ENCODE data around the gene PAK6.
A peak's percentile ranks its signal among the peaks of the same experiment; 100 is the strongest.

Gene PAK6

DNA sequence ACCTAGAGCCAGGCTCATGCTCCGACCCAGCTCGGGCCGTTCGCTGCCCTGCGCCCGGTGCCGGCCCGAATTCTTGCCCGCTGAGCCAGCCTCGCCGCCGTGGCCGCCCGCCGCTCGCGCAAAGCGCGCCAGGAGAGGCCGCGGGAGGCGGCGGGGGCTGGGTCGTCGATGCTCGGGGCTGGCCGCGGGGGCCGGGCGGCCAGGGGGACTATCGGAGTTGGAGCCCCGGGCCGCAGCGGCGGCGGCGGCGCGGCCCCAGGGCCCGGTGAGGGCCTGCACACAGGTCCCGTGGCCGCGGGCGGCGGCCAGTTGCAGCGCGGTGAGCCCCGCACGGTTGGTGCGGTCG lies 42.9 kb downstream of the PAK6 start:
- Histone ChIP-seq H3K27ac (no peak overlapping the region), H3K4me3 (peak overlapping the region; percentile 70)
- no peak for DNase-seq (ENCODE audit: low spot score)
- TF ChIP-seq, protein P1, sequence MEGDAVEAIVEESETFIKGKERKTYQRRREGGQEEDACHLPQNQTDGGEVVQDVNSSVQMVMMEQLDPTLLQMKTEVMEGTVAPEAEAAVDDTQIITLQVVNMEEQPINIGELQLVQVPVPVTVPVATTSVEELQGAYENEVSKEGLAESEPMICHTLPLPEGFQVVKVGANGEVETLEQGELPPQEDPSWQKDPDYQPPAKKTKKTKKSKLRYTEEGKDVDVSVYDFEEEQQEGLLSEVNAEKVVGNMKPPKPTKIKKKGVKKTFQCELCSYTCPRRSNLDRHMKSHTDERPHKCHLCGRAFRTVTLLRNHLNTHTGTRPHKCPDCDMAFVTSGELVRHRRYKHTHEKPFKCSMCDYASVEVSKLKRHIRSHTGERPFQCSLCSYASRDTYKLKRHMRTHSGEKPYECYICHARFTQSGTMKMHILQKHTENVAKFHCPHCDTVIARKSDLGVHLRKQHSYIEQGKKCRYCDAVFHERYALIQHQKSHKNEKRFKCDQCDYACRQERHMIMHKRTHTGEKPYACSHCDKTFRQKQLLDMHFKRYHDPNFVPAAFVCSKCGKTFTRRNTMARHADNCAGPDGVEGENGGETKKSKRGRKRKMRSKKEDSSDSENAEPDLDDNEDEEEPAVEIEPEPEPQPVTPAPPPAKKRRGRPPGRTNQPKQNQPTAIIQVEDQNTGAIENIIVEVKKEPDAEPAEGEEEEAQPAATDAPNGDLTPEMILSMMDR (IDR thresholded peaks at IDR 0.05) = no peak

DNA sequence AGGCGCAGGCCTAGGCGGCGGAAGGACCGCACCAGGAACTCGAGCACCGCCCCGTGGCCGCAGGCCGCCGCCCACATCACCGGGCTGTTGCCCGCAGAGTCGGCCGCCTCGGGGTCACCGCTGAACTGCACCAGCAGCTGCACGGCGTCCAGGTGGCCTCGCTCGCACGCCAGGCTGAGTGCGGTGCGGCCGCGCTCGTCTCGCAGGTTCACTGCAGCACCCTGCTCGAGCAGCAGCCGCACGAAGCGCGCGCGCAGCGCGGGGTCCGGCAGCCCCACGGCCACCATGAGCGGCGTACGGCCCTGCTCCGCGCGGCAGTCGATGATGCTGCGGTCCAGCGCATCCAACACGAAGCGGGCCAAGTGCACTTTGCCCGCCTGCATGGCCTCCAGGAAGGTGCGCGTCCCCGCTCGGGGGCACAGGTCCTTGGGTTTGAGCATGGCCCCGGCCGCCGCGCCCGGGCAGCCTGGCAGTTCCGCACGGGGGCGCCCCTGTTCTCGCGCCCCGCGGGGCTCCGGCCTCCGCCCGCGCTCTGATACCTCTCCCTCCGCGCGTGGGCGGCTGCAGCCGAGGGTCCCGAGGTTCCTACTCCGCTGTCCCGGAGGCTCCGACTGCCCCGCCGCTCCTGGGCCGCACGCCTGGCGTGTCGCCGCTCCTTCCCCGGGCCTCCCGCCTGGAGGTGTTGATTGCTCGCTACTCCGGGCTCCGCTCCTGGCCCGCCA lies 43.4 kb downstream of the PAK6 start:
- no peak for DNase-seq (ENCODE audit: low spot score)
- peak overlapping the region; percentile 70 for H3K4me3 ChIP-seq
- TF ChIP-seq, protein P1 (IDR thresholded peaks at IDR 0.05) = no peak

DNA sequence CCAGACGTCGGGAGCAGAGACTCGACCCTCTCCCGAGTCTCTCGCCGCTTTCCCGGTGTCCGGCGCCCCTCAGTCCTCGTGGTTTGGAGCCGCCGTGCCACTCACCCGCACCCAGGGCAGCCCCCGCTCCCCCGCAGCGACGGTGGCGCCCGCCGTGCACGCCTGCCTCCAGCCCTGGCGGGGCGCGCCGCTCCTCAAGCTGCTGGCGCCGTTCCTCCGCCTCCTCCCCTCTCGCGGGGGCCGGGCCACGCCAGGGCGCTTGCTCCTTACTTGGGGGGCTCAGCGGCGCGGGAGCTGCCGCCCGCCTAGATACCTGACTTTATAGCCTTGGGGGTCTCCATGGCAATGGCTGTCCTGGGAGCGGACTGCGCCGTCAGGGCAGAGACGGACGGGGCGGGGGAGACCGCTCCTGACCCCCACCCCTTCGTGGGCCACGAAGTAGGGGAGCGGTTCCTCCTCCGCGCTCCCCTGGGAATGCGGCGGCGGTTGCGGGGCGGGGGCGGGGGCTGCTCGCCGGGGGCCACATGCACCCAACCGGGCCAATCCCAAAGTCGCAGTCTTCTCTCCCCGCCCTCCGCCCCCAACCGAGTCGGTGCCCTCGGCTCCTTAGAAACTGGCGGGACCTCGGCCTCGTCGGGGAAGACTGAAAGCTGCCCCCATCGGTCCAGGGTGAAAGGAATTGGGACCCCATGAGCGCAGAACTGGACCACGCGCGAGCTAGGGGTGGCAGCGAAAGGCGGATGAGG lies 44.2 kb downstream of the PAK6 start, which contains the start of gene ANKRD63:
ANKRD63 (minus strand) TSS at position 196 of the 746 bp plus-strand sequence. CDS start 478 bp downstream, outside the sequence.
- DNase-seq (ENCODE audit: low spot score) = no peak
- H3K27ac ChIP-seq = no peak within 1 kb of the TSS
- peak within 1 kb of the TSS; percentile 70 for H3K4me3 ChIP-seq
- TF ChIP-seq, protein P1 (IDR thresholded peaks at IDR 0.05) = no peak

More for the DNA sequence above, 43.4 kb downstream of the PAK6 start:
- no peak overlapping the region for H3K27ac ChIP-seq

DNA sequence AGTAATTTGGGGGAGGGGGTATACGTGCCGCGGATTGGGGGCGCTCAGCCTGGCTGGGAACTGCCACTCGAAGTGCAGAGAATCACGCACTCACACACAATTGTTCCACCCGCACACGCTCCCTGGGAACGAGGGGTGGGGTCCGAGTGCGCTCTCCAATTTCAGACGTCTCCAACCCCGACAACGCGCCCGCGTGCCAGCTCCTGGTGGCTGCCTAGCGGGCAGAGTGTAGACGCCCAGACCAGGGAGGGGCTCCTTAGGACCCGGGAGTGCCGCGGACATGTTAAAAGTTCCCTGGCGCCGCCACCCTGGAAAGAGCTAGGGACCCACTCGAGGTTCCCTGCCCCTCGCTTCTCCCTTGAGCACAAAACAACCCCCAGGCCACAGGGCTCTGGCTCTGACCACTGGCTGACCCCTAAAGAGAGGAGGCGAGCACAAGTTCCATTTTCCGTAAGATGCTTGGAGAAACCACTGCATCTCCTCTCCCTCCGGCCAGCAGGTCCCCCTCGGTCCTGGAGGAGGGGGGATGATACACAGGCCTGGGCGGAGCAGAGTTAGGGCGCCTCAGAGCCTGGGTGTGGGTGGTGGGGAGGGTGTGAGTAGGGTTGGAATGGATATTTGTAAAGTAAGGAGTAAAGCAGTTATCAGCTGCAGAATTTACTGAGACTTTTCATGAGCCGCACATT lies 44.9 kb downstream of the PAK6 start:
- TF ChIP-seq, protein P1 (IDR thresholded peaks at IDR 0.05) = no peak
- no peak for DNase-seq (ENCODE audit: low spot score)
- Histone ChIP-seq H3K27ac (no peak overlapping the region), H3K4me3 (peak overlapping the region; percentile 70)

DNA sequence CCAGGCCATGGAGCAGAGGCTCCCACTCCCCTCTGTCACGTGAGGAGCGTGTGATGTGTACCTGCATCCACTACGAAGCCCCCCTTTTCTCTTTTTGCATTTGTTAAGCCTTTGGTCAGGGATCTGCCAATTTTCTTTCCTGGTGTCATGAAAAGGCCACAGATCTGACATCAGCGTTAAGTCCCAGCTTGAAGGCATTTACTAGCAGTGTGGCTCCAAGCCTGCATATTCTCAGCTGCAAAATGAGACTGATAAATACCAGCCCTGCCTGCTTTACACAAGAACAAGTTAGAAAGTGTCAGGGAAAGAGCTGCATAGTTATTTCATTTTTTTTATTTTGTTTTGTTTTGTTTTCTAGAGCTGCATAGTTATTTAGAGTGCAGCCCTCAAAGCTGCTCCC lies 46.3 kb downstream of the PAK6 start:
- TF ChIP-seq, protein P1 (IDR thresholded peaks at IDR 0.05) = no peak
- no peak for DNase-seq (ENCODE audit: low spot score)
- Histone ChIP-seq H3K27ac (no peak overlapping the region), H3K4me3 (no peak overlapping the region)

DNA sequence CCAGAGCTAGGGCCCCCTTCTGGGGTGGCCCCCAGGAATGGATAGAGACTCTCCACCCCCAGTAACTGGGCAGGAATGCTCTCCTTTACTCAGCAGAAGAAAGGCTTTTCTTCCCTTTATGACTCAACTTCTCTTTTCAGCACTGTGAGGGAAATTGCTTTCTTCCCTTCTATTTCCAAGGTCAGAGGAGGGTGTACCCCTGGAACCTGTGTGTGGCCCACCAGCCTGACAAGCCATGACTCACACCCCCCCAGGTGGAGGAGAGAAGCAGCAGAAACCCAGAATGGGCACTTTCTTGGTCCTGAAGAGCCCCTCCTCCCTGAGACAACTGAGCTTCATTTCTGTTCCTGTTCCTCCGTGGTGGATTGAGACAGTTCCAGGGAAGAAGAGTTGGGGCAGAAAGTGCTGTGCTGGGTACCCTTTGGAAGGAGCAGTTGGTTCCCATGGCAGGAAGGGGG lies 46.7 kb downstream of the PAK6 start:
- DNase-seq (ENCODE audit: low spot score) = no peak
- TF ChIP-seq, protein P1 (IDR thresholded peaks at IDR 0.05) = no peak
- no peak overlapping the region for H3K27ac ChIP-seq

More for the DNA sequence above, 46.7 kb downstream of the PAK6 start:
- no peak overlapping the region for H3K4me3 ChIP-seq

Data from coronary artery (tissue), 2 donors.